T-helper 2 cell treated with Interferon-gamma antibody and Interleukin-4, amounts not matched to agents 5 μg/mL and 100 μg/mL, for 36 hours (primary cell): ENCODE data around the gene OR52E6.

Source experiments
- DNase-seq: peaks from one replicate; pipeline ENCODE4 v3.0.0; 2021; ENCODE audit warnings: low spot score
- H3K27ac Mint-ChIP-seq: one replicate; pipeline ENCODE4 v1.8.0; 2021; ENCODE audit warnings: mild to moderate bottlenecking, mixed read lengths
- H3K27me3 Mint-ChIP-seq: one replicate; pipeline ENCODE4 v1.8.0; 2021; ENCODE audit warnings: low read depth, mixed read lengths
- H3K36me3 Mint-ChIP-seq: one replicate; pipeline ENCODE4 v1.8.0; 2021; ENCODE audit warnings: low read depth, mixed read lengths
- H3K4me1 Mint-ChIP-seq: one replicate; pipeline ENCODE4 v1.8.0; 2021; ENCODE audit warnings: low read depth, mixed read lengths
- H3K4me3 Mint-ChIP-seq: one replicate; pipeline ENCODE4 v1.8.0; 2022; ENCODE audit warnings: mild to moderate bottlenecking, moderate library complexity, mixed read lengths
- H3K9me3 Mint-ChIP-seq: one replicate; pipeline ENCODE4 v1.8.0; 2021; ENCODE audit warnings: mixed read lengths

OR52E6 gene

DNA sequence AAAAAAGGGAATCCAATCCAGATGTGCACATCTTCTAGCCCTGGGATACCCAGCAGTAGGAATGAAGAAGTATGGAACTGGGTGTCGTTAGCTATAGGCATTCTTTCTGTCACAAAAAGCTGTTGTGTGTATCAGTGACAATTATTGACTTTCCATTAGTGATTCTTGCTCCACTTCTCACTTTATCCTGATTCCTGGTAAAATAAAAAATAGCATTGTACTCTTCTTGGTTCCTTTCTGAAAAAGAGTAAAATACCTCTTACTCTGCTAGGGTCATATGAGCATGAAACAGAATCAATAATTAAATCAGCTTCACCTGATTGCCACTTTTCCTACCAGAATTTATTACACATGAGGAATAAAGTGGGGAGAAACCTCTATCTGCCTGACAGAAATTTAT, at the start of gene OR52E6:
OR52E6 (minus strand) TSS at position 101 of the 400 bp plus-strand sequence; CDS start at position 101, 0 bp downstream.
- Mint-ChIP-seq H3K27ac (no peak within 1 kb of the TSS), H3K4me1 (no peaks in the 10 kb centered on the region), H3K36me3 (no peaks in the 10 kb centered on the region), H3K4me3 (no peak within 1 kb of the TSS), H3K27me3 (no peaks in the 10 kb centered on the region), H3K9me3 (no peaks in the 10 kb centered on the region)
- DNase-seq: no peak

DNA sequence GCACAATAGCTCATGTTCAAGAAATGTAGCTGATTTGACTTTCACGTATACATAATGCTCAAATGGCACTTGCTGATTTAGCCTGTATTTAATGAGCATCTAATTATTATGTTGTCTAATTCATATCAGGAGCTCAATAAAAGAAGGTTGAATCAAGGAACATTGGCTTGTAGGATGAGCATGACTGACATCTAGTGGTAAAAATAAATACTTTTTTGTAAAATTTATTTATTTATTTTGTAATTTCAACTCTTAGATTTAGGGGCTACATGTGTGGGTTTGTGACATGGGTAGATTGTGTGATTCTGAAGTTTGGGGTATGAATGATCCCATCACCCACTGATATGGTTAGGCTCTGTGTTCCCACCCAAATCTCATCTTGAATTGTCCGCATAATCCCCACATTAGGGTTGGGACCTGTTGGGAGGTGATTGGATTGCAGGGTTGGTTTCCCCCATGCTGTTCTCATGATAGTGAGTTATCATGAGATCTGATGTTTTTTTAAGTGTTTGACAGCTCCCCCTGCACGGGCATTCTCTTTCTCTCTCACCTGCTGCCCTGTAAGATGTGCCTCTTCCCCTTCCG, 49.6 kb upstream of the OR52E6 start:
- DNase-seq: no peak
- Mint-ChIP-seq H3K9me3 (no peaks in the 10 kb centered on the region), H3K36me3 (no peaks in the 10 kb centered on the region), H3K4me3 (no peak overlapping the region), H3K27me3 (no peaks in the 10 kb centered on the region), H3K4me1 (no peaks in the 10 kb centered on the region), H3K27ac (no peak overlapping the region)

DNA sequence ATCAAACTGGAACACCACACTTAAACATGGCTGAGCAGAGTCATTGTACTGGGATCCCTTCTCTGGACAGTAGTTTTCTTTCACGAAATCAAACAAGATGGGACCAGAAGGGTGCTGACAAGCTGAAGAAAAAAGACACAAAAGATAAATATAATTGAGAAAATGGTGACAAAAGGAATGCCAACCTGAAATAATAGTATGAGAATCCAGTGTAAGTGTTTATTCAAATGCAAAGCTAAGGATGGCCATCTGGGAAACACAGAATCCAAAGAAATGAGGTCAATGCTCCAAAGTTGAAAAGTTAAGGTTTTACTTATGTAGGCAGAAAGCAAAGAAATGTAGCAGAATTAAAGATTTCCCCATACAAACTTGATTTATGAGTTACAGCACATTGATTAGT, 46.0 kb upstream of the OR52E6 start:
- no peak overlapping the region for H3K4me3 Mint-ChIP-seq
- H3K27ac Mint-ChIP-seq: no peak overlapping the region
- H3K4me1 Mint-ChIP-seq: no peaks in the 10 kb centered on the region
- H3K9me3 Mint-ChIP-seq: no peaks in the 10 kb centered on the region
- H3K27me3 Mint-ChIP-seq: no peaks in the 10 kb centered on the region
- H3K36me3 Mint-ChIP-seq: no peaks in the 10 kb centered on the region
- DNase-seq: no peak

DNA sequence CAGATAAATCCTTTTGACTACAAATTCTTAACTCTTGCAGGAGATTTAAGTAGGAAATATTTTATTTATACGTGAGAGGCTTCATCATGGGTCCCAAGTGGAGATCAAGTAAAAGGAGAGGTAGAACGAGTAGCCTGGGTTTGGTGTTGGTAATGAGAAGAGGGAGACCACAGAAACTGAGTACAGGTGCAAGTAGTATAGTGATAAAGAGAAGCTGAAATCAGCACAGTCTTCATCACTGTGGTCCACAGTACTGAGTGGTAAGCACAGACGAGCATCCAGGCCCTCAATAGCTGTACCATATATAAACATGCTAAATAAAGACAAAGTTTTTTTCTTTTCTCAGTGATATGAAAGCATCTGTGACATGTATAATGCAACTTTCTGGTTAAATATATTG, 45.5 kb upstream of the OR52E6 start:
- Mint-ChIP-seq H3K36me3 (no peaks in the 10 kb centered on the region), H3K4me3 (no peak overlapping the region), H3K9me3 (no peaks in the 10 kb centered on the region), H3K4me1 (no peaks in the 10 kb centered on the region), H3K27me3 (peaks cover 2% of the 10 kb centered on the region), H3K27ac (no peak overlapping the region)
- DNase-seq: no peak

DNA sequence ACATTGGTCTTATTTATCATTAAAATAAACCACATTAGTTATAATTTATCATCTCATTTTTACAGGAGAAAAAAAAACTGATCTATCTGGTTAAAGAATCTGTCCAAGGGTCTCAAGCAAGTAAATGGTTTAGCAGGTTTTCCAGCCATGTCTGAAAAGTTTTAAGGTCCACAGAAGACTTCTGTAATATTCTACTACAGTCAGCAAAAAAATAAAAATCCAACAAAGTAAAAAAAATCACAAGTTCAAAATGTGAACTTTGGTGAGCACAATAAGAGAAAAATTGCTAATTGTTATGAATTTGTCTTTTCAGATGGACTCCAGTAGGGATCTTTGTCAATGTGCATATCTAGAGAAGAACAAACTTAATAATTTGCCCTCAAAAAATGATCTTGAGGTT, 40.1 kb upstream of the OR52E6 start:
- H3K27me3 Mint-ChIP-seq: peaks cover 2% of the 10 kb centered on the region
- no peak overlapping the region for H3K27ac Mint-ChIP-seq
- no peak overlapping the region for H3K4me3 Mint-ChIP-seq
- no peaks in the 10 kb centered on the region for H3K9me3 Mint-ChIP-seq
- no peaks in the 10 kb centered on the region for H3K4me1 Mint-ChIP-seq
- no peak for DNase-seq
- no peaks in the 10 kb centered on the region for H3K36me3 Mint-ChIP-seq

DNA sequence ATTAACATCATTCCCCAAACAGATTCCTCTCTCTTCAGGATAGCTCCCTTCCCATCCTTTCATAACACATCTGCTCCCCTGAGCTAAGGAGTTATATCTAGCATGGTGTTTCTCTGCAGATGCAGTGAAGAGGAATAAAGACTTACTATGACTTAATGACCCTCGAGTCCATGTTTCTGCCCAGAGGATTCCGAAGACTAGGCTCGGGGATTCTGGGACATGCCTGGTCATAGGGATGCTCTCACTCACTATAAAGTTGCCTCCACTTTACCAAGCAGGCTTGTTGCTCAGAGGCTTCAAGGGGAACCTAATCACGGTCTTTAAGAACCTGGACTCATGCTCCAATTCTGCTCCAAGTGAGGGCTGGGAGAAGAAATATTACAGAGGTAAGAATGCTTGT, 38.6 kb upstream of the OR52E6 start, which contains the start of gene OR52E4:
OR52E4 (plus strand) TSS at position 301 of the 400 bp plus-strand sequence. CDS start 3,664 bp downstream, outside the sequence.
- DNase-seq: no peak
- Mint-ChIP-seq H3K27ac (no peak within 1 kb of the TSS), H3K4me1 (no peaks in the 10 kb centered on the region), H3K4me3 (no peak within 1 kb of the TSS), H3K27me3 (peaks cover 2% of the 10 kb centered on the region), H3K36me3 (no peaks in the 10 kb centered on the region), H3K9me3 (no peaks in the 10 kb centered on the region)

DNA sequence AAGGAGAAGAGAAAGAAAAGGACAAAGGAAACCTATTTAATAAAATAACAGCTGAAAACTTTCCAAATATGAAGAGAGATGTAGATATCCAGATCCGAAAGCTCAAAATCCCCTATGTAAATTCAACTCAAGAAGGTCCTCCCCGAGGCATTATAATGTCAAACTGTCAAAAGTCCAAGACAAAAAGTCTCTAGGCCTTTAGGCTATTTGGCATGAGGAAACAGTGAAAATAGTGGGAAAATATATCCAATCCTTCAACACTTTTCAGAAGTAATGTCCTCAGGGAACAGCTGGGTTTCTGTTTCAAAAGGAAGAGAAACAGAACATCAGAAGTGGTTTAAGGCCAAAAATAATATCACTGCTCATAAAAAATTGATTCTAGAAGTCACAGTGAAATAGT, 36.9 kb upstream of the OR52E6 start:
- peaks cover 2% of the 10 kb centered on the region for H3K27me3 Mint-ChIP-seq
- no peaks in the 10 kb centered on the region for H3K36me3 Mint-ChIP-seq
- no peak overlapping the region for H3K27ac Mint-ChIP-seq
- no peak for DNase-seq
- H3K9me3 Mint-ChIP-seq: no peaks in the 10 kb centered on the region
- no peak overlapping the region for H3K4me3 Mint-ChIP-seq
- no peaks in the 10 kb centered on the region for H3K4me1 Mint-ChIP-seq

DNA sequence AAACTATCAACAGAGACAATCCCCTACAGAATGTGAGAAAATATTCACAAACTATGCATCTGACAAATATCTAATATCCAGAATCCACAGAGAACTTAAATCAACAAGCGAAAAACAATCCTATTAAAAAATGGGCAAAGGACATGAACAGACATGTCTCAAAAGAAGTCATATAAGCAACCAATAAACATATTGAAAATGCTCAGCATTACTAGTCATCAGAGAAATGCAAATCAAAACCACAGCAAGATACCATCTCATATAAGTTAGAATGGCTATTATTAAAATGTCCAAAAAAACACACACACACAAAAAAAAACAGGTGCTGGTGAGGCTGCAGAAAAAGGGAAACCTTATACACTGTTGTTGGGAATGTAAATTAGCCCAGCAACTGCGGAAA, 24.1 kb upstream of the OR52E6 start:
- Mint-ChIP-seq H3K4me3 (no peak overlapping the region), H3K4me1 (no peaks in the 10 kb centered on the region), H3K27me3 (no peaks in the 10 kb centered on the region), H3K27ac (no peak overlapping the region), H3K9me3 (no peaks in the 10 kb centered on the region), H3K36me3 (no peaks in the 10 kb centered on the region)
- no peak for DNase-seq

DNA sequence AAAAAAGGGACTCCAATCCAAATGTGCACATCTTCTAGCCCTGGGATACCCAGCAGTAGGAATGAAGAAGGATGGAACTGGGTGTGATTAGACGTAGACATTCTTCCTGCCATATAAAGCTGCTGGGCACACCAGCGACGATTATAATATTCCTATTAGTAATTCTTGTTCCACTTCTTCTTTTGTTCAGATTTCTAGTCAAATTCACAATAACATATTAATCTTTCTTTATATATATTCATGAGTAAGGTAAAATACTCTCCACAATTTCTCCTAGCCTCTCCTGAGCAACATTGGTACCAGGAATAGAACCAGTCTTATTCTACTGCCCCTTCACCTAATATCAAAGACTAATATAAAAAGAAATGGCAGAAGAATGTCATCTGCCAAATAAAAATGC, 15.9 kb upstream of the OR52E6 start, which contains the start of gene OR52E8:
OR52E8 (minus strand) TSS at position 101 of the 400 bp plus-strand sequence; CDS start at position 101, 0 bp downstream.
- H3K36me3 Mint-ChIP-seq: no peaks in the 10 kb centered on the region
- H3K27ac Mint-ChIP-seq: no peak within 1 kb of the TSS
- H3K4me3 Mint-ChIP-seq: no peak within 1 kb of the TSS
- DNase-seq: no peak
- no peaks in the 10 kb centered on the region for H3K27me3 Mint-ChIP-seq
- no peaks in the 10 kb centered on the region for H3K4me1 Mint-ChIP-seq
- no peaks in the 10 kb centered on the region for H3K9me3 Mint-ChIP-seq

DNA sequence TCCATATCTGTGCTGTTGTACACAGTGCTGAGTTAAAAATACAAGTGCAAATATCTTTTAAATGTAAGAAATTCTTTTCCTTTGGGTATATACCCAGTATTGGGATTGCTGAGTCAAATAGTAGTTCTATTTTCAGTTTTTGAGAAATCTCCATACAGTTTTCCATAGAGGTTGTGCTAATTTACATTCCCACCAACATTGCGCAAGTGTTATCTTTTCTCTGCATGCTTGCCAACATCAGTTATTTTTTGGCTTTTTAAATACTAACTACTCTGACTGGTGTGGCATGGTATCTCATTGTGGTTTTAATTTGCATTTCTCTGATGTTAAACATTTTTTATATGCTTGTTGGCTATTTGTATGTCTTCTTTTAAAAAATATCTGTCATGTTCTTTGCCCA, 9.3 kb upstream of the OR52E6 start:
- no peak for DNase-seq
- H3K4me3 Mint-ChIP-seq: no peak overlapping the region
- no peaks in the 10 kb centered on the region for H3K4me1 Mint-ChIP-seq
- H3K27ac Mint-ChIP-seq: no peak overlapping the region
- no peaks in the 10 kb centered on the region for H3K9me3 Mint-ChIP-seq
- no peaks in the 10 kb centered on the region for H3K27me3 Mint-ChIP-seq
- no peaks in the 10 kb centered on the region for H3K36me3 Mint-ChIP-seq

DNA sequence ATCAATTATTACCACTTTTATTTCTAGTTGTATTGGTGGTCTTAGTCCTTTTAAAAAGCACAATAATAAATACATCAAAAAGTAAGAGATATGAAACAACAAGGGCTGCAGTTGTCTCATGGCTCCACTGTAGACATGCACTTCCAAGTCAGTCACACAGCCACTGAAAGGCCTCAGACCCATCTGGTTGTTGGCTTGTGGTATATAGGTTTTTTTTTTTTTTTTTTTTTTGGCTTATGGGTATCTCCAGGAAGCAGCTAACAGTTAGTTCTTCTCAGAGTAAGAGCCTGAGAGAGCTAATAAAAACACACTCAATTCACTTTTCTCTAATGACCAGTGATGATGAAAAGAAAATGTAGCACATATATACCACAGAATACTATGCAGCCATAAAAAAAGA, 6.0 kb upstream of the OR52E6 start:
- Mint-ChIP-seq H3K27me3 (no peaks in the 10 kb centered on the region), H3K9me3 (no peaks in the 10 kb centered on the region), H3K4me3 (no peak overlapping the region), H3K4me1 (no peaks in the 10 kb centered on the region), H3K27ac (no peak overlapping the region), H3K36me3 (no peaks in the 10 kb centered on the region)
- no peak for DNase-seq

DNA sequence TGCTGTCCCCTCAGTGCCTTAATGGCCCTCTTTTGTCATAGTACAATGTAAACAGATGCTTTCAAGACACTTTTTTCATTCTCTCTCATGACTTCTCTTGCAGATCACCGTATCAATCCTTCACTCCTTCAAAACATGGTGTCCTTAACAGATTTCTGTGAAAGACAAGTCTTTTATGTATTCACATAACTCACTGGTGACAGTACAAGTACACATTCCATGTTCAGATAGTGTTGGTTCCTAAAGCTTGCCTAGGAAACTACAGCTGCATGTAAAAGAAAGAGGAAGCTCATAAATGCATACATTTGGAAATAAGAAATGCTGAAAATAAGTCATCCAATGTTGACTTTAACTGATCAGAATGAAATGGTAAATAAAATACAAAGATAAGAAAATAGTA, 5.0 kb upstream of the OR52E6 start:
- Mint-ChIP-seq H3K27me3 (no peaks in the 10 kb centered on the region), H3K4me3 (no peak overlapping the region), H3K4me1 (no peaks in the 10 kb centered on the region), H3K9me3 (no peaks in the 10 kb centered on the region), H3K27ac (no peak overlapping the region), H3K36me3 (no peaks in the 10 kb centered on the region)
- no peak for DNase-seq

DNA sequence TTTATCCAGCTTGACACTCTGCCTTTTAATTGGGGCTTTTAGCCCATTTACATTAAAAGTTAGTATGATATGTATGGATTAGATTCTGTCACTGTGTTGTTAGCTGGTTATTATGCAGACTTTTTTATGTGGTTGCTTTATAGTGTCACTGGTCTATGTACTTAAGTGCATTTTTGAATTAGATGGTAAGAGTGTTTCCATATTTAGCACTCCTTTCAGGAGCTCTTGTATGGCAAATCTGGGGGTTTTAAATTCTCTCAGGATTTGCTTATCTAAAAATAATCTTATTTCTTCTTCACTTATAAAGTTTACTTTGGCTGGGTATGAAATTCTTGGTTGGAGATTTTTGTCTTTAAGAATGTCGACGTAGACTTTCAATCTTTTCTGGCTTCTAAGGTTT, 4.0 kb downstream of the OR52E6 start:
- Mint-ChIP-seq H3K36me3 (no peaks in the 10 kb centered on the region), H3K4me3 (no peak overlapping the region), H3K27ac (no peak overlapping the region), H3K9me3 (no peaks in the 10 kb centered on the region), H3K27me3 (no peaks in the 10 kb centered on the region), H3K4me1 (no peaks in the 10 kb centered on the region)
- DNase-seq: no peak

DNA sequence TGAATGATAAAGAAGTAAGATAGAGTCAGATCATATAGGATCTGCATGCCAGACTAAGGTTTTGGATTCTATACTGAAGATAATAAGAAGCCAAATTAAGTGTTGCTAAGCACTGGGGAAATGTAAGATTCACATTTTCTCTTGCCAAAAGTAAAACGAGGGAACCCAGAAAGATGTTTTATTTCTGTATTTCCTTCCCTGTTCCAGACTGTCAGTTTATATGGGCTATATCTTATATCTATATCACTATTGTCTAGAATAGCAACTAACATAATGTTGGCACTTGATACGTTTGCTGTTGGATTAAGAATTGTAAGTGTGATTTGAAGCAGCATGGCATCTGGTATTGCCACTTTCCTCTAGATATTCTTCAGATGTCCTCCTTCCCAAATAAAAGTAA, 8.3 kb downstream of the OR52E6 start:
- no peaks in the 10 kb centered on the region for H3K4me1 Mint-ChIP-seq
- H3K4me3 Mint-ChIP-seq: no peak overlapping the region
- H3K9me3 Mint-ChIP-seq: no peaks in the 10 kb centered on the region
- no peaks in the 10 kb centered on the region for H3K36me3 Mint-ChIP-seq
- no peak for DNase-seq
- no peaks in the 10 kb centered on the region for H3K27me3 Mint-ChIP-seq
- no peak overlapping the region for H3K27ac Mint-ChIP-seq

DNA sequence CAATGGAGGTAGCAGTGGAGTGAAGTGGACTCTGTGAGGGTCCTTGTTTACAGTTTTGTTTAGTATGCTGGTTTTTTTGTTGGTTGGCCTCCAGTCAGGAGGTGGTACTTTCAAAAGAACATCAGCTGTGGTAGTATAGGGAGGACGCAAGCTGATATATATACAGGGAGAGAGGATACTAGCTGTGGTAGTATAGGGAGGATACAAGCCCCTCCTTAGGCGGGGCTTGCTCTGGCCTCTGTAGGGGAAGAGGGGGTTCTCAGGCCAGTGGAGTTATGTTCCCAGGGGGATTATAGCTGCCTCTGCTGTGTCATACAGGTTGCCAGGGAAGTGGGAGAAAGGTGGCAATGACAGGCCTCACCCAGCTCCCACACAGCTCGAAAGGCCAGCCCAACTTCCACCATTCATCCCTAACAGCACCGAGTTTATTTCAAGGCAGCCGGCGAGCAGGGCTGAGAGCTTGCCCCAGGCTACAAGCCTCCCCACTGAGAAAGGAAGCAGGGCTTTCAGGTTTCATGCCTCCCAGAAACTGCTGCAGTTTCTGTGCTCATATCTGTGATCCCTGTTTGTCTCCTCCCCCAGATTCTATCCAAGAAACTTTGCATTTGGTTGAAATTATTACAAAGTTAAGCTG, 10.4 kb downstream of the OR52E6 start:
- Mint-ChIP-seq H3K27ac (no peak overlapping the region), H3K4me3 (no peak overlapping the region), H3K4me1 (no peaks in the 10 kb centered on the region), H3K36me3 (no peaks in the 10 kb centered on the region), H3K27me3 (peaks cover 3% of the 10 kb centered on the region), H3K9me3 (no peaks in the 10 kb centered on the region)
- DNase-seq: no peak
